Smooth muscle cell (in vitro differentiated cells): ENCODE results near the gene ANKS3. TPM values are rescaled to one million over a fixed set of nuclear protein-coding genes. Genes with fewer than 3 reads are reported as not detected.

Experiments used
- DNase-seq: peaks from one replicate; lab custom pipeline; 2025; ENCODE audit not compliant: unreplicated experiment; lab: John Stamatoyannopoulos, UW
- H2AFZ ChIP-seq: fragments of 200-600 bp; sonication (generic); 2 replicates; pipeline ENCODE4 v1.6.0; 2016; ENCODE audit warnings: antibody characterized with exemption, low read depth, mild to moderate bottlenecking
- H3F3A ChIP-seq: fragments of 200-600 bp; sonication (generic); 2 replicates; pipeline ENCODE4 v1.6.0; 2017; ENCODE audit warnings: antibody characterized with exemption, low read depth
- H3K27ac ChIP-seq: fragments of 200-600 bp; sonication (generic); 2 replicates; pipeline ENCODE4 v1.5.1; 2016; ENCODE audit warnings: low read depth, mild to moderate bottlenecking
- H3K27me3 ChIP-seq: fragments of 200-600 bp; sonication (generic); 2 replicates; pipeline ENCODE4 v1.6.1; 2016; ENCODE audit warnings: low read depth, mild to moderate bottlenecking
- H3K36me3 ChIP-seq: fragments of 200-600 bp; sonication (generic); 2 replicates; pipeline ENCODE4 v1.5.1; 2016; ENCODE audit warnings: low read depth
- H3K4me1 ChIP-seq: fragments of 200-600 bp; sonication (generic); 2 replicates; pipeline ENCODE4 v1.5.1; 2016; ENCODE audit warnings: low read depth
- H3K4me2 ChIP-seq: fragments of 200-600 bp; sonication (generic); 2 replicates; pipeline ENCODE4 v1.6.0; 2016; ENCODE audit warnings: mild to moderate bottlenecking
- H3K4me3 ChIP-seq: fragments of 200-600 bp; sonication (generic); 2 replicates; pipeline ENCODE4 v1.5.1; 2016; ENCODE audit warnings: mild to moderate bottlenecking
- H3K79me2 ChIP-seq: fragments of 200-600 bp; sonication (generic); 2 replicates; pipeline ENCODE4 v1.6.0; 2016; ENCODE audit warnings: low read depth, mild to moderate bottlenecking
- H3K9ac ChIP-seq: fragments of 200-600 bp; sonication (generic); 2 replicates; pipeline ENCODE4 v1.6.0; 2016; ENCODE audit warnings: low read depth
- H3K9me3 ChIP-seq: fragments of 200-600 bp; sonication (generic); replicated peaks from 2 replicates; pipeline ENCODE4 v1.5.1; 2016; ENCODE audit warnings: low read depth
- H4K20me1 ChIP-seq: fragments of 200-600 bp; sonication (generic); 2 replicates; pipeline ENCODE4 v1.6.0; 2016; ENCODE audit warnings: low read depth
- CTCF ChIP-seq: fragments of 200-600 bp; sonication (generic); IDR thresholded peaks from 2 replicates; pipeline ENCODE4 v1.5.1; 2017; ENCODE audit warnings: borderline replicate concordance, mild to moderate bottlenecking, antibody characterized with exemption; ENCODE audit not compliant: insufficient read depth, poor library complexity, severe bottlenecking
- WGBS: methylation state at CpG from one replicate; pipeline ENCODE4 v1.1.7; 2016; ENCODE audit warnings: low lambda C conversion rate; 5-methylcytosine and 5-hydroxymethylcytosine counted together
- polyA plus RNA-seq: library from polyadenylated mRNA; unstranded; fragments of >200 nt; fragmentation: Nextera tagmentation; extraction: Ambion mirVana; gene quantifications from 2 replicates; pipeline ENCODE4 v1.2.1, GENCODE V29; 2016
- total RNA-seq: library from RNA; depleted of rRNA; stranded (reverse); fragments of >200 nt; gene quantifications from 2 replicates; pipeline ENCODE4 v1.2.3, GENCODE V29; 2014

ANKS3 gene
- total and polyA plus RNA-seq, 2 experiments from 2014 or later: 15.3 to 15.6 TPM

GRCh38 chr16:4723071-4723767 is 10.9 kb downstream of the ANKS3 start:
- Histone ChIP-seq H4K20me1 (no peaks in the 10 kb centered on the region), H3K36me3 (no peaks in the 10 kb centered on the region), H3K79me2 (no peaks in the 10 kb centered on the region), H3K9me3 (no peaks in the 10 kb centered on the region), H3K4me2 (no peak overlapping the region), H3K27ac (no peak overlapping the region), H2AFZ (no peak overlapping the region), H3K4me1 (no peaks in the 10 kb centered on the region), H3K27me3 (no peaks in the 10 kb centered on the region), H3F3A (no peaks in the 10 kb centered on the region), H3K4me3 (no peak overlapping the region), H3K9ac (no peak overlapping the region)
- no peak for TF ChIP-seq CTCF
- DNase-seq: no peak
- WGBS: 85% methylated on average over 14 of the region's 14 CpGs

GRCh38 chr16:4718466-4718865 is 15.6 kb downstream of the ANKS3 start:
- Histone ChIP-seq H3K27me3 (no peaks in the 10 kb centered on the region), H3K9me3 (no peaks in the 10 kb centered on the region), H3K4me2 (no peak overlapping the region), H3K4me3 (no peak overlapping the region), H4K20me1 (no peaks in the 10 kb centered on the region), H3F3A (no peaks in the 10 kb centered on the region), H3K36me3 (no peaks in the 10 kb centered on the region), H3K79me2 (no peaks in the 10 kb centered on the region), H3K9ac (no peak overlapping the region), H2AFZ (no peak overlapping the region), H3K4me1 (no peaks in the 10 kb centered on the region), H3K27ac (no peak overlapping the region)
- TF ChIP-seq CTCF: no peak
- no peak for DNase-seq
- WGBS: 54% methylated on average over 5 of the region's 5 CpGs

- H3F3A ChIP-seq: no peaks in the 10 kb centered on the region
- H3K9ac ChIP-seq: no peak overlapping the region
- H3K4me3 ChIP-seq: no peak overlapping the region
- no peaks in the 10 kb centered on the region for H4K20me1 ChIP-seq
- H3K79me2 ChIP-seq: no peaks in the 10 kb centered on the region
- no peak overlapping the region for H3K27ac ChIP-seq
- DNase-seq: no peak
- no peak overlapping the region for H2AFZ ChIP-seq
- no peaks in the 10 kb centered on the region for H3K9me3 ChIP-seq
- H3K4me2 ChIP-seq: no peak overlapping the region
- H3K4me1 ChIP-seq: no peaks in the 10 kb centered on the region
- 100% methylated on average over 2 of the region's 2 CpGs for WGBS
- TF ChIP-seq CTCF: no peak
- H3K27me3 ChIP-seq: no peaks in the 10 kb centered on the region
- no peaks in the 10 kb centered on the region for H3K36me3 ChIP-seq
Observed at GRCh38 chr16:4714996-4715395, 19.1 kb downstream of the ANKS3 start.
